NCI-H460 (cell line): ENCODE data around the gene TPP1. TPM values are rescaled to one million over a fixed set of nuclear protein-coding genes. Genes with fewer than 3 reads are reported as not detected.

Experiments used
- DNase-seq: peaks from one replicate; pipeline ENCODE4 v3.0.0-alpha.2; 2016; ENCODE audit warnings: low read depth; ENCODE audit errors: extremely low read depth
- total RNA-seq: library from RNA; depleted of rRNA; stranded (reverse); fragments of >200 nt; shearing (Covaris generic); gene quantifications from 2 replicates; pipeline ENCODE4 v1.2.3, GENCODE V29; 2014

TPP1 gene
- total RNA-seq, 1 experiment from 2014 or later = 2.9 TPM

- DNase-seq = no peak
Measured at GRCh38 chr11:6648501-6648900, 29.3 kb upstream of the TPP1 start.

- DNase-seq = no peak
Measured at GRCh38 chr11:6647836-6648235, 28.6 kb upstream of the TPP1 start.

- no peak for DNase-seq
Measured at GRCh38 chr11:6646918-6647679, 27.9 kb upstream of the TPP1 start.

GRCh38 chr11:6646576-6646917 is 27.3 kb upstream of the TPP1 start:
- no peak for DNase-seq

- no peak for DNase-seq
Measured at GRCh38 chr11:6646071-6646470, 26.8 kb upstream of the TPP1 start.

- no peak for DNase-seq
Measured at GRCh38 chr11:6642957-6643356, 23.7 kb upstream of the TPP1 start.

- DNase-seq = no peak
Measured at GRCh38 chr11:6640985-6641701, 21.9 kb upstream of the TPP1 start.

- no peak for DNase-seq
Measured at GRCh38 chr11:6640036-6640984, 21.1 kb upstream of the TPP1 start.

- no peak for DNase-seq
Measured at GRCh38 chr11:6638429-6638828, 19.2 kb upstream of the TPP1 start.

GRCh38 chr11:6637871-6638270 is 18.6 kb upstream of the TPP1 start:
- DNase-seq = no peak

GRCh38 chr11:6636480-6636879 is 17.3 kb upstream of the TPP1 start:
- DNase-seq = no peak

- DNase-seq = no peak
Measured at GRCh38 chr11:6635082-6635932, 16.1 kb upstream of the TPP1 start.

GRCh38 chr11:6634534-6634933 is 15.3 kb upstream of the TPP1 start:
- no peak for DNase-seq

- DNase-seq = no peak
Measured at GRCh38 chr11:6633422-6634408, 14.5 kb upstream of the TPP1 start.

GRCh38 chr11:6632116-6633073 is 13.2 kb upstream of the TPP1 start:
- DNase-seq = no peak

- DNase-seq = no peak
Measured at GRCh38 chr11:6631361-6631890, 12.2 kb upstream of the TPP1 start.

GRCh38 chr11:6630632-6631291 is 11.5 kb upstream of the TPP1 start:
- DNase-seq = no peak
